ENCODE data around the gene SV2A.

The SV2A gene

DNA sequence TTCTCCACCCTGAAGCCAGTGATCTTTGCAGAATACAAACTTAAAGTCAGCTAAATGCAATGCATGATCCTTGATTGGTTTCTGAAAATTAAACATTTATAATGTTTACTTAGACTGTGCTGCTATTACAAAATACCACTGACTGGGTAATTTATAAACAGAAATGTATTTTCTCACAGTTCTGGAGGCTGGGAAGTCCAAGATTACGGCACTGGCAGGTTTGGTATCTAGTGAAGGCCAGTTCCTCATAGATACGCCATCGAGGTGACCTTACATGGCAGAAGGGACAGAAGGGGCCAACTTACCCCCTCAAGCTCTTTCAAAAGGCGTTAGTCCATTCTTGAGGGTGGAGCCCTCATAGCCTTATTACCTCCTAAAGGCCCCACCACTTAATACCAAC is 21.1 kb downstream of the SV2A start:
- no peak overlapping the region for H3K27ac ChIP-seq (ENCODE audit: low read length, poor library complexity, severe bottlenecking)

DNA sequence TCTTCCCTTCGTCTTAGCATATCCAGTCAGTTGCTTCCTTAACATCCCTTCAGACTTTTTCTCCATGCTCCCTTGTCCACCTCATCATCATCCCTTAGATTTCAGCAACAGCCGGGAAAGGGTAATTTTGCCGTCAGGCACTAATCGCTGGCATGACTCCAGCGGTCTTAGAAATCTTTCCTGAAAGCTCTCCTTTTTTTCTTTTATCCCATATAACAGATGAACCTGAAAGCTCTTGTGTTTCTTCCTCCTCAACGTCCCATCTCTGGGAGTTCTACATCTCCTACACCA is 28.7 kb downstream of the SV2A start:
- peak overlapping the region; percentile 99 for H3K27ac ChIP-seq (ENCODE audit: low read length, poor library complexity, severe bottlenecking)
- H3K23ac ChIP-seq (ENCODE audit: low read length in 2 of 2): no peak overlapping the region
- H2BK5ac ChIP-seq (ENCODE audit: low read depth, low read length, poor library complexity, severe bottlenecking): no peak overlapping the region
- peak overlapping the region in 1 of 2 experiments; percentile 79 for H3K4me3 ChIP-seq (ENCODE audit: insufficient read depth in 1 of 2, low read depth in 1 of 2, low read length in 2 of 2)
- peak overlapping the region; percentile 79 for H3K4me2 ChIP-seq (ENCODE audit: low read length, poor library complexity, severe bottlenecking)
- H3K4ac ChIP-seq (ENCODE audit: low read depth in 1 of 2, low read length in 2 of 2): peak overlapping the region in 1 of 2 experiments; percentile 71
- H3K79me1 ChIP-seq (replicated peaks; ENCODE audit: low read length, poor library complexity, severe bottlenecking): peaks cover 3% of the 10 kb centered on the region
- H3K36me3 ChIP-seq (ENCODE audit: control insufficient read depth in 1 of 2, insufficient read depth in 2 of 2, low read depth in 1 of 2, low read length in 2 of 2): no peaks in the 10 kb centered on the region
- no peak overlapping the region for H2BK15ac ChIP-seq (ENCODE audit: low read depth, poor library complexity, severe bottlenecking)
- H3K9me3 ChIP-seq (ENCODE audit: control insufficient read depth, low read length): no peaks in the 10 kb centered on the region
- H2AFZ ChIP-seq (ENCODE audit: low read depth, low read length): peak overlapping the region; percentile 80
- H3K18ac ChIP-seq (ENCODE audit: low read depth in 1 of 2, low read length in 2 of 2): peak overlapping the region; percentile 5 to 80
- H3K4me1 ChIP-seq (ENCODE audit: control insufficient read depth, insufficient read depth, low read depth, low read length): peaks cover 2% of the 10 kb centered on the region
- H4K91ac ChIP-seq (ENCODE audit: low read length): no peak overlapping the region
- peak overlapping the region; percentile 66 for H4K8ac ChIP-seq (ENCODE audit: low read length)
- 45% methylated on average over 5 of the region's 6 CpGs for WGBS
- H3K14ac ChIP-seq (ENCODE audit: low read length in 2 of 2): peak overlapping the region in 1 of 2 experiments; percentile 39
- DNase-seq: no peak
- no peaks in the 10 kb centered on the region for H3K27me3 ChIP-seq (ENCODE audit: control insufficient read depth in 1 of 2, insufficient read depth in 1 of 2, low read length in 2 of 2)
- H2AK5ac ChIP-seq (ENCODE audit: low read length, severe bottlenecking): peak overlapping the region; percentile 13
- peak overlapping the region; percentile 98 for H3K9ac ChIP-seq (ENCODE audit: low read length)
- no peak overlapping the region for H2BK12ac ChIP-seq (ENCODE audit: low read length in 2 of 2)
- H2BK120ac ChIP-seq (ENCODE audit: low read depth, low read length): no peak overlapping the region

More for the DNA sequence above, 21.1 kb downstream of the SV2A start:
- H2BK120ac ChIP-seq (ENCODE audit: low read depth, low read length): no peak overlapping the region
- no peaks in the 10 kb centered on the region for H3K27me3 ChIP-seq (ENCODE audit: control insufficient read depth in 1 of 2, insufficient read depth in 1 of 2, low read length in 2 of 2)
- H3K79me1 ChIP-seq (replicated peaks; ENCODE audit: low read length, poor library complexity, severe bottlenecking): peaks cover 5% of the 10 kb centered on the region
- H2AFZ ChIP-seq (ENCODE audit: low read depth, low read length): no peak overlapping the region
- peaks cover 8% of the 10 kb centered on the region for H3K4me1 ChIP-seq (ENCODE audit: control insufficient read depth, insufficient read depth, low read depth, low read length)
- WGBS: 83% methylated on average over 4 of the region's 4 CpGs
- H3K4me2 ChIP-seq (ENCODE audit: low read length, poor library complexity, severe bottlenecking): no peak overlapping the region
- H3K23ac ChIP-seq (ENCODE audit: low read length in 2 of 2): no peak overlapping the region
- no peak overlapping the region for H2BK15ac ChIP-seq (ENCODE audit: low read depth, poor library complexity, severe bottlenecking)
- H3K14ac ChIP-seq (ENCODE audit: low read length in 2 of 2): no peak overlapping the region
- H4K8ac ChIP-seq (ENCODE audit: low read length): no peak overlapping the region
- H3K9ac ChIP-seq (ENCODE audit: low read length): no peak overlapping the region
- H4K91ac ChIP-seq (ENCODE audit: low read length): no peak overlapping the region
- H3K4ac ChIP-seq (ENCODE audit: low read depth in 1 of 2, low read length in 2 of 2): no peak overlapping the region
- H2BK5ac ChIP-seq (ENCODE audit: low read depth, low read length, poor library complexity, severe bottlenecking): no peak overlapping the region
- no peak overlapping the region for H2BK12ac ChIP-seq (ENCODE audit: low read length in 2 of 2)
- DNase-seq: no peak
- H3K36me3 ChIP-seq (ENCODE audit: control insufficient read depth in 1 of 2, insufficient read depth in 2 of 2, low read depth in 1 of 2, low read length in 2 of 2): no peaks in the 10 kb centered on the region
- no peaks in the 10 kb centered on the region for H3K9me3 ChIP-seq (ENCODE audit: control insufficient read depth, low read length)
- no peak overlapping the region for H3K4me3 ChIP-seq (ENCODE audit: insufficient read depth in 1 of 2, low read depth in 1 of 2, low read length in 2 of 2)
- H2AK5ac ChIP-seq (ENCODE audit: low read length, severe bottlenecking): no peak overlapping the region
- H3K18ac ChIP-seq (ENCODE audit: low read depth in 1 of 2, low read length in 2 of 2): no peak overlapping the region

DNA sequence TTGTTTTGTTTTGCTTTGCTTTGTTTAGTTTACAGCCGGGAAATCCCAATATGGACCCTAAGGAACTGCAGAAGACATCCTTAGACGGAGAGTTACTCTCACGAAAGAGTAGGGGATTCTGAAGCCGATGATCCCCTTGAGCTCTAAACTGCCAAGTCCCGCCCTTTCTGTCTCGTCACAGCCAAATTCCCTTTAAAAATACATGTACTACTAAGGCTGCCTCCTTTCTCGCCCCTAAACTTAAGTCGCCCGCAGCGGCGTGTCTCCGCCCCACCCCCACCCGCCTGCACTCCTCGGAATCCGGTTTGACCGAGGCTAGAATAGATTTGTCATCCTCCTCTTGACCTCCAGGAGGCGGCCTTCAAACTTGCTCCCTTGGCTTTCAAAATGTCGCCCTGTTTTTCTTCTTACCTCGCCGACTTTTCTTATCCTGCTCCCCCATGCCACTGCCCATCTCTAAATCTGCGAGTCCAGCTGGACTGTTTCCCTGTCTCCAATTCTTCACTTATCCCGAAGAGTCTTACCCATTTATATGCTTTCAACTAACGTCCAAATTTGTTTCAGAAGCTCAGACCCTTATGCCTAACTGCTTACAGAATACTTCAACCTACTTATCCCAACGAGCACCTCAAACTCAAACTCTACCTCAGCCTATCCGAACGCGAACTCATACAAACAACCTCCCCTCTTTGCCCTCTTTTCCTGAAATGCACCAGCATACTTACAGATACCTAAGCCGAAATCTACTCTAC is 29.2 kb downstream of the SV2A start:
- H3K27ac ChIP-seq (ENCODE audit: low read length, poor library complexity, severe bottlenecking): peak overlapping the region; percentile 99
- peak overlapping the region; percentile 89 for H3K4ac ChIP-seq (ENCODE audit: low read depth in 1 of 2, low read length in 2 of 2)
- H4K8ac ChIP-seq (ENCODE audit: low read length): peak overlapping the region; percentile 79
- no peaks in the 10 kb centered on the region for H3K36me3 ChIP-seq (ENCODE audit: control insufficient read depth in 1 of 2, insufficient read depth in 2 of 2, low read depth in 1 of 2, low read length in 2 of 2)
- H2AK5ac ChIP-seq (ENCODE audit: low read length, severe bottlenecking): peak overlapping the region; percentile 80
- peak overlapping the region; percentile 79 for H3K4me2 ChIP-seq (ENCODE audit: low read length, poor library complexity, severe bottlenecking)
- peak overlapping the region; percentile 85 to 91 for H3K18ac ChIP-seq (ENCODE audit: low read depth in 1 of 2, low read length in 2 of 2)
- H2BK120ac ChIP-seq (ENCODE audit: low read depth, low read length): peak overlapping the region; percentile 96
- H3K14ac ChIP-seq (ENCODE audit: low read length in 2 of 2): peak overlapping the region; percentile 39 to 58
- H2AFZ ChIP-seq (ENCODE audit: low read depth, low read length): peak overlapping the region; percentile 80
- peak overlapping the region; percentile 74 for H2BK5ac ChIP-seq (ENCODE audit: low read depth, low read length, poor library complexity, severe bottlenecking)
- DNase-seq: no peak
- H3K9me3 ChIP-seq (ENCODE audit: control insufficient read depth, low read length): no peaks in the 10 kb centered on the region
- peak overlapping the region; percentile 98 for H3K9ac ChIP-seq (ENCODE audit: low read length)
- 1% methylated on average over 28 of the region's 28 CpGs for WGBS
- peaks cover 7% of the 10 kb centered on the region for H3K79me1 ChIP-seq (replicated peaks; ENCODE audit: low read length, poor library complexity, severe bottlenecking)
- peak overlapping the region; percentile 35 to 79 for H3K4me3 ChIP-seq (ENCODE audit: insufficient read depth in 1 of 2, low read depth in 1 of 2, low read length in 2 of 2)
- H3K23ac ChIP-seq (ENCODE audit: low read length in 2 of 2): no peak overlapping the region
- H3K27me3 ChIP-seq (ENCODE audit: control insufficient read depth in 1 of 2, insufficient read depth in 1 of 2, low read length in 2 of 2): no peaks in the 10 kb centered on the region
- no peak overlapping the region for H2BK15ac ChIP-seq (ENCODE audit: low read depth, poor library complexity, severe bottlenecking)
- H2BK12ac ChIP-seq (ENCODE audit: low read length in 2 of 2): peak overlapping the region in 1 of 2 experiments; percentile 31
- H3K4me1 ChIP-seq (ENCODE audit: control insufficient read depth, insufficient read depth, low read depth, low read length): peaks cover 2% of the 10 kb centered on the region
- peak overlapping the region; percentile 43 for H4K91ac ChIP-seq (ENCODE audit: low read length)

DNA sequence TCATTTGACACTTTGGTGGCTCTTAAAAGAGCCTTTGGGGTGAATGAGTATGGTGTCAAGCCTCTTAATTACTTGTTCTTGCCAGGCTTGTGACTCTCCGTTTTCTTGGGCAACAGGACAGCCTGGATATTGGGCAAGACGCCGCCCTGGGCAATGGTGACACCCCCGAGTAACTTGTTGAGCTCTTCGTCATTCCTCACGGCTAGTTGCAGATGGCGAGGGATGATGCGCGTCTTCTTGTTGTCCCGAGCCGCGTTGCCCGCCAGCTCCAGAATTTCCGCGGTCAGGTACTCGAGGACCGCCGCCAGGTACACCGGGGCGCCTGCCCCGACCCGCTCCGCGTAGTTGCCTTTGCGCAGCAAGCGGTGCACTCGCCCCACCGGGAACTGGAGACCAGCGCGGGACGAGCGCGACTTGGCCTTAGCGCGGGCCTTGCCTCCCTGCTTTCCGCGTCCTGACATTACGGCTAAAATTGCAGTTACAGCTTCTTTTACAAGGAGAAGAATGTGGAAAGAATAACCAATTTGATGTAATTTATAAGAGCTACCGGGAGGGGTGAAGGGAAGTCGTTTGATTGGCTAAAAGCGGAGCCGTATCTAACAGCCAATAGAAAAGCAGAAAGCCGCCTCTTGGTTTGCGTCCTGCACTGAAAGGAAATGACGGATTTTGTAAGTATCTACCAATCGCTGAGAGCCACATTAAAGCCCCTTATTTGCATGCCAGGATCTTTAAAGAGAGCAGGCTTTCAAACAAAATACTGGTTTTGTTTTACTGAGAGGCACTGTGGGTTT is 30.0 kb downstream of the SV2A start:
- Histone ChIP-seq H3K18ac (ENCODE audit: low read depth in 1 of 2, low read length in 2 of 2) (peak overlapping the region; percentile 90 to 91), H3K4me1 (ENCODE audit: control insufficient read depth, insufficient read depth, low read depth, low read length) (peaks cover 2% of the 10 kb centered on the region), H4K8ac (ENCODE audit: low read length) (peak overlapping the region; percentile 7), H3K23ac (ENCODE audit: low read length in 2 of 2) (peak overlapping the region in 1 of 2 experiments; percentile 74), H3K36me3 (ENCODE audit: control insufficient read depth in 1 of 2, insufficient read depth in 2 of 2, low read depth in 1 of 2, low read length in 2 of 2) (no peaks in the 10 kb centered on the region), H3K4me2 (ENCODE audit: low read length, poor library complexity, severe bottlenecking) (peak overlapping the region; percentile 79), H2AFZ (ENCODE audit: low read depth, low read length) (peak overlapping the region; percentile 36), H2BK15ac (ENCODE audit: low read depth, poor library complexity, severe bottlenecking) (no peak overlapping the region), H3K4ac (ENCODE audit: low read depth in 1 of 2, low read length in 2 of 2) (peak overlapping the region; percentile 89 to 91), H3K4me3 (ENCODE audit: insufficient read depth in 1 of 2, low read depth in 1 of 2, low read length in 2 of 2) (peak overlapping the region; percentile 61 to 79), H3K79me1 (replicated peaks; ENCODE audit: low read length, poor library complexity, severe bottlenecking) (peaks cover 7% of the 10 kb centered on the region), H2BK12ac (ENCODE audit: low read length in 2 of 2) (peak overlapping the region in 1 of 2 experiments; percentile 31), H3K14ac (ENCODE audit: low read length in 2 of 2) (peak overlapping the region in 1 of 2 experiments; percentile 98), H4K91ac (ENCODE audit: low read length) (peak overlapping the region; percentile 94), H3K9me3 (ENCODE audit: control insufficient read depth, low read length) (no peaks in the 10 kb centered on the region), H3K9ac (ENCODE audit: low read length) (peak overlapping the region; percentile 98), H2BK5ac (ENCODE audit: low read depth, low read length, poor library complexity, severe bottlenecking) (peak overlapping the region; percentile 74), H2BK120ac (ENCODE audit: low read depth, low read length) (peak overlapping the region; percentile 96), H3K27ac (ENCODE audit: low read length, poor library complexity, severe bottlenecking) (peak overlapping the region; percentile 99), H3K27me3 (ENCODE audit: control insufficient read depth in 1 of 2, insufficient read depth in 1 of 2, low read length in 2 of 2) (no peaks in the 10 kb centered on the region), H2AK5ac (ENCODE audit: low read length, severe bottlenecking) (peak overlapping the region; percentile 80)
- peak; percentile 100 for DNase-seq
- WGBS: 0% methylated on average over 46 of the region's 46 CpGs
